Upper lobe of left lung (tissue), 4 donors: ENCODE results near the gene ARIH2.

ENCODE experiments used
- CTCF ChIP-seq, 6 experiments: fragments of 450-650 bp in 4 of 6; fragments of 200-600 bp in 2 of 6; sonication (generic) in 2 of 6; IDR thresholded peaks; one replicate each; pipeline ENCODE4 v1.5.1; 2016 to 2019; ENCODE audit warnings: antibody characterized with exemption in 6 of 6
- POLR2A ChIP-seq, 4 donors: fragments of 450-650 bp; IDR thresholded peaks; one replicate each; pipeline ENCODE4 v1.5.1; 2016 to 2017; ENCODE audit warnings: antibody characterized with exemption in 4 of 4, mild to moderate bottlenecking in 2 of 4

GRCh38 chr3:48915296-48915695 lies 3.3 kb upstream of the ARIH2 start:
- TF ChIP-seq CTCF (IDR thresholded peaks at IDR 0.05): no peak
- TF ChIP-seq POLR2A (IDR thresholded peaks at IDR 0.05): no peak
